Colonic mucosa (tissue), 4 donors: ENCODE results near the gene AGGF1. TPM values are rescaled to one million over a fixed set of nuclear protein-coding genes. Genes with fewer than 3 reads are reported as not detected.

Experiments
- DNase-seq: peaks from one replicate; pipeline ENCODE4 v3.0.0-alpha.2; 2020
- H3K27ac ChIP-seq: fragments of 200-600 bp; one replicate; pipeline ENCODE4 v1.8.0; 2021
- H3K27me3 ChIP-seq: fragments of 200-600 bp; one replicate; pipeline ENCODE4 v1.8.0; 2021
- H3K36me3 ChIP-seq: fragments of 200-600 bp; one replicate; pipeline ENCODE4 v1.8.0; 2021
- H3K4me1 ChIP-seq: fragments of 200-600 bp; one replicate; pipeline ENCODE4 v1.8.0; 2021; ENCODE audit warnings: mild to moderate bottlenecking
- H3K4me3 ChIP-seq: fragments of 200-600 bp; one replicate; pipeline ENCODE4 v1.8.0; 2021
- H3K9ac ChIP-seq, 2 donors: one replicate each; pipeline ENCODE4 v1.7.0; 2013; ENCODE audit warnings: control low read depth in 2 of 2, low read depth in 2 of 2, low read length in 2 of 2
- H3K9me3 ChIP-seq: fragments of 200-600 bp; one replicate; pipeline ENCODE4 v1.8.0; 2021
- intact Hi-C: fragments of 100-400 bp; cut with DNase I; formaldehyde crosslinking; loops from one replicate; pipeline ENCODE4 v1.14.1; 2022
- total RNA-seq, 2 donors: library from RNA; stranded (reverse); fragmentation: NEBNext Ultra II Directional in 1 of 2; extraction: Animal tissue kit (Norgen Biotek cat#: 25700) in 1 of 2; gene quantifications; one replicate each; pipeline ENCODE4 v1.2.1, GENCODE V29; 2021
- TF ChIP-seq, protein P1 (sequence below): fragments of 200-600 bp; IDR thresholded peaks from one replicate; pipeline ENCODE4 v1.8.0; 2022; ENCODE audit warnings: antibody characterized with exemption, mild to moderate bottlenecking
- donor health status: healthy.
- donor health status: DM: no; HTN: no; CAD: no.
- donor health status: DM: no; HTN: no; CAD: no.

Gene AGGF1, protein sequence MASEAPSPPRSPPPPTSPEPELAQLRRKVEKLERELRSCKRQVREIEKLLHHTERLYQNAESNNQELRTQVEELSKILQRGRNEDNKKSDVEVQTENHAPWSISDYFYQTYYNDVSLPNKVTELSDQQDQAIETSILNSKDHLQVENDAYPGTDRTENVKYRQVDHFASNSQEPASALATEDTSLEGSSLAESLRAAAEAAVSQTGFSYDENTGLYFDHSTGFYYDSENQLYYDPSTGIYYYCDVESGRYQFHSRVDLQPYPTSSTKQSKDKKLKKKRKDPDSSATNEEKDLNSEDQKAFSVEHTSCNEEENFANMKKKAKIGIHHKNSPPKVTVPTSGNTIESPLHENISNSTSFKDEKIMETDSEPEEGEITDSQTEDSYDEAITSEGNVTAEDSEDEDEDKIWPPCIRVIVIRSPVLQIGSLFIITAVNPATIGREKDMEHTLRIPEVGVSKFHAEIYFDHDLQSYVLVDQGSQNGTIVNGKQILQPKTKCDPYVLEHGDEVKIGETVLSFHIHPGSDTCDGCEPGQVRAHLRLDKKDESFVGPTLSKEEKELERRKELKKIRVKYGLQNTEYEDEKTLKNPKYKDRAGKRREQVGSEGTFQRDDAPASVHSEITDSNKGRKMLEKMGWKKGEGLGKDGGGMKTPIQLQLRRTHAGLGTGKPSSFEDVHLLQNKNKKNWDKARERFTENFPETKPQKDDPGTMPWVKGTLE
- total RNA-seq: 10 to 100 TPM; 16.9 to 24.6 TPM

DNA sequence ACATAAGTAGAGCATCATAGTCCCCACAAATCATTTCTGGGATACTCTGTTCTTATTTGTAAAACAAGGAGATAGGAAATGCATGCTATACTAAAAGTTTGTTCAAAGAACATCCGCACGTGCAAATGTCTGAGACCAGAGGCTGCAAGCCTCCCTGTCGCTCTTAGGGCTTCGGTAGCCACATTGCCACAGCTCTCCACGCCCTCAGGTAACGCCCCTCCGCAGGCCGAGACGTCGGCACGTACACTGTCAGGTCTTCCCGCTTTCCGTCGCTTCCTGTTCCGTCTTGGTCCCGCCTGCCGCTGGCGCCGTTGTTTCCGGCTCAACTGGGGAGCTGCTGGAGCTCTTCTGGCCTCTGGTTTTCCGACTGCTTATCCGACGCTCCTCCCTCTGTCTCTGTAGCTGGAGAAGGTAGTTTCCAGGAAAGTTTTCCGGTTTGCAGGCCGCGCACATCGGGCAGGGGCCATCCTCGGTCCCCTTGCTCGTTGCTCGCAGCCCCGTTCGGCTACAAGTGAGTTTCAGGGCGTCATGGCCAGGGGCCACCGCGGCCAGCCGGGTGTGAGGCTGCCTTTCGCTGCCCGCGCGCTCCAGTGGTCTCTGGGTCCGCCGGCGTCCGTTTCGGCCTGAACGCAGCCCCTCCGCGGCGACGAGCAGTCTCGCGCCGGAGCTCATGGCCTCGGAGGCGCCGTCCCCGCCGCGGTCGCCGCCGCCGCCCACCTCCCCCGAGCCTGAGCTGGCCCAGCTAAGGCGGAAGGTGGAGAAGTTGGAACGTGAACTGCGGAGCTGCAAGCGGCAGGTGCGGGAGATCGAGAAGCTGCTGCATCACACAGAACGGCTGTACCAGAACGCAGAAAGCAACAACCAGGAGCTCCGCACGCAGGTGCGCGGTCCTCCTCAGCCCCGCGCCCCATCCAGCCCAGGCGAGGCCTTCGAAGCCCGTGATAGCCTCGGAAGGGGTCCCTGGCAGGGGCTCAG lies at the start of gene AGGF1:
Gene AGGF1, plus strand, starts transcription at position 308 of the 975 bp plus-strand sequence. Its CDS starts 363 bp downstream, at position 671.
- Histone ChIP-seq H3K9me3 (no peaks in the 10 kb centered on the region), H3K27ac (peak within 1 kb of the TSS; percentile 93), H3K36me3 (no peaks in the 10 kb centered on the region), H3K9ac (peak within 1 kb of the TSS; percentile 91 to 95), H3K4me1 (peaks cover 8% of the 10 kb centered on the region), H3K27me3 (no peaks in the 10 kb centered on the region), H3K4me3 (peak within 1 kb of the TSS; percentile 82)
- intact Hi-C loops: loop anchor here (5.0 kb wide), 1 partner anchor 57 kb away; the partner anchor contains the start of gene ZBED3
- TF ChIP-seq, protein P1, sequence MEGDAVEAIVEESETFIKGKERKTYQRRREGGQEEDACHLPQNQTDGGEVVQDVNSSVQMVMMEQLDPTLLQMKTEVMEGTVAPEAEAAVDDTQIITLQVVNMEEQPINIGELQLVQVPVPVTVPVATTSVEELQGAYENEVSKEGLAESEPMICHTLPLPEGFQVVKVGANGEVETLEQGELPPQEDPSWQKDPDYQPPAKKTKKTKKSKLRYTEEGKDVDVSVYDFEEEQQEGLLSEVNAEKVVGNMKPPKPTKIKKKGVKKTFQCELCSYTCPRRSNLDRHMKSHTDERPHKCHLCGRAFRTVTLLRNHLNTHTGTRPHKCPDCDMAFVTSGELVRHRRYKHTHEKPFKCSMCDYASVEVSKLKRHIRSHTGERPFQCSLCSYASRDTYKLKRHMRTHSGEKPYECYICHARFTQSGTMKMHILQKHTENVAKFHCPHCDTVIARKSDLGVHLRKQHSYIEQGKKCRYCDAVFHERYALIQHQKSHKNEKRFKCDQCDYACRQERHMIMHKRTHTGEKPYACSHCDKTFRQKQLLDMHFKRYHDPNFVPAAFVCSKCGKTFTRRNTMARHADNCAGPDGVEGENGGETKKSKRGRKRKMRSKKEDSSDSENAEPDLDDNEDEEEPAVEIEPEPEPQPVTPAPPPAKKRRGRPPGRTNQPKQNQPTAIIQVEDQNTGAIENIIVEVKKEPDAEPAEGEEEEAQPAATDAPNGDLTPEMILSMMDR: no peak
- DNase-seq: peak; percentile 97

DNA sequence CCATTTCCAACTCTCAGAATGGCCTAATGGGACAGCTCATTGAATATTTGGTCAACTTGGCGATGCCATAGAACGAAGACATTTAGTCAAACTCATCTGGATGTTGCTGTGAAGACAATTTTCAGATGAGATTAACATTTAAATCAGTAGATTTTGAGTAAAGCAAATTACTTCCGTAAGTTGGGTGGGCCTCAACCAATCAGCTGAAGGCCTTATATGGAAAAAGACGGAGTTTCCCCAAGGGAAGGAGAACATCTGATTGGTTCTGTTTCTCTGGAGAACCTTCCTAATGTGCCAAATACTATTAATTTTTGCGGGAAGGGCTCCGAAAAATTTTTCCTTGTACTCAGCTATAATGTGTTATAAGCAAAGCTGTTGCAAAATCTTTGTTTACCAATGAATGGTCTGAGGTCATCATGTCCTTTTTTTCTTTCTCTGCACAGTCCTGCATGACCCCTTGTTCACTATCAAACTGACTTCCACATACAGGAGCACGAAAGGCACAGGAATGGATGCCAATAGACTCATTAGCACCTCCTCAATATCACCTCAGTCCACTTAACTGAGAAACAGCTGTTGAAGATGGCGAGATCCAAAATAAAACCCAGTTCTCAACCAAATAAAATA lies 49.6 kb upstream of the AGGF1 start:
- no peaks in the 10 kb centered on the region for H3K4me1 ChIP-seq
- intact Hi-C loops: no loop called here
- no peak overlapping the region for H3K9ac ChIP-seq
- no peaks in the 10 kb centered on the region for H3K27me3 ChIP-seq
- H3K36me3 ChIP-seq: no peaks in the 10 kb centered on the region
- no peak overlapping the region for H3K4me3 ChIP-seq
- no peak overlapping the region for H3K27ac ChIP-seq
- TF ChIP-seq, protein P1: no peak
- H3K9me3 ChIP-seq: no peaks in the 10 kb centered on the region
- DNase-seq: no peak

DNA sequence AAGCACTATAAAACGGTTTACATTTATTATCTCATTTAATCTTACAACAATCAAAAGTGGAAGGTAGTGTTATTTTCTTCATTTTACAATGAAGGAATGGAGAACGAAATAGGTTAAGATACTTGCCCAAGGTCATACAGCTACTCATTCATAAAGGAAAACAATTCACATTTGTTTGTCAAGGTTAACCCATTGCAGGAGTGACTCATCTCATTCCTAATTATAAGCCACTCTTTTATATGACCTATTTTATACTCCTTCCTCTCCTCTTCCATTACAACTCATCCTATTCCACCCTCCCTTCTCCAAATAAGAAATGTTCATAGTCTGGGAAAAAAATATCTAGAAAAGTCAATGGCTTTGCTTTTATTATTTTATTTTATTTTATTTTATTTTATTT lies 47.8 kb upstream of the AGGF1 start:
- Histone ChIP-seq H3K27me3 (no peaks in the 10 kb centered on the region), H3K27ac (no peak overlapping the region), H3K4me1 (no peaks in the 10 kb centered on the region), H3K9me3 (no peaks in the 10 kb centered on the region), H3K4me3 (no peak overlapping the region), H3K36me3 (no peaks in the 10 kb centered on the region), H3K9ac (no peak overlapping the region)
- DNase-seq: no peak
- TF ChIP-seq, protein P1: no peak
- intact Hi-C loops: no loop called here

DNA sequence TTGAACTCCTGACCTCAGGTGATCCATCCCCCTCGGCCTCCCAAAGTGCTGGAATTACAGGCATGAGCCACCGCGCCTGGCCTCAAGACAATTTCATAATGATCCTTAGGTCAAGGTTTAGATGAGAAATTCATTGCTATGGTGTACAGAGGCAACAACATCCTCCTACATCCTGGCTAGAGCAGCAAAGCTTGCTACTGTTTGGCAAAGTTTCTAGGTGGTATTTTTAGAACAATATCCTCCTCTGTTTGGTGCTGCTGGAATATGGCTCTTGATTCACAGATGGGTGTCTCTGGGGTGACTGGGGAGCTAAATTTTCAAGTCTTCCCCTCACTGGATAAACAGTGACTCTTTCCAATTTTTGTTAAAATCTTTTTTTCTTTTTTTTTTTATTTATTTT lies 46.7 kb upstream of the AGGF1 start:
- Histone ChIP-seq H3K9ac (no peak overlapping the region), H3K36me3 (no peaks in the 10 kb centered on the region), H3K4me1 (no peaks in the 10 kb centered on the region), H3K9me3 (no peaks in the 10 kb centered on the region), H3K4me3 (no peak overlapping the region), H3K27me3 (no peaks in the 10 kb centered on the region), H3K27ac (no peak overlapping the region)
- TF ChIP-seq, protein P1: no peak
- intact Hi-C loops: no loop called here
- DNase-seq: no peak
